Ascending aorta (tissue), 2 donors: Measurements from ENCODE around the gene XPO4. TPM values are rescaled to one million over a fixed set of nuclear protein-coding genes. Genes with fewer than 3 reads are reported as not detected.

Experiments
- DNase-seq, 2 donors: peaks; one replicate each; pipeline ENCODE4 v3.0.0-alpha.2; 2019; ENCODE audit warnings: low spot score in 2 of 2
- H3K27ac ChIP-seq, 2 donors: fragments of 200-600 bp; sonication (generic); one replicate each; pipeline ENCODE4 v1.5.1; 2016 to 2017; ENCODE audit warnings: mild to moderate bottlenecking in 1 of 2
- H3K27me3 ChIP-seq: fragments of 200-600 bp; sonication (generic); one replicate; pipeline ENCODE4 v1.5.1; 2017
- H3K36me3 ChIP-seq, 2 donors: fragments of 200-600 bp; sonication (generic); one replicate each; pipeline ENCODE4 v1.5.1; 2016
- H3K4me1 ChIP-seq, 2 donors: fragments of 200-600 bp; sonication (generic); one replicate each; pipeline ENCODE4 v1.5.1; 2016 to 2017; ENCODE audit warnings: mild to moderate bottlenecking in 1 of 2
- H3K4me3 ChIP-seq, 2 donors: fragments of 200-600 bp; sonication (generic); one replicate each; pipeline ENCODE4 v1.5.1; 2016 to 2017; ENCODE audit warnings: mild to moderate bottlenecking in 1 of 2
- H3K9me3 ChIP-seq, 2 donors: fragments of 200-600 bp; sonication (generic); one replicate each; pipeline ENCODE4 v1.5.1; 2016
- intact Hi-C: fragments of 100-400 bp; cut with DNase I; formaldehyde crosslinking; loops from one replicate; pipeline ENCODE4 v1.15.1; 2023
- total RNA-seq: library from RNA; depleted of rRNA; stranded (reverse); fragments of >200 nt; gene quantifications from one replicate; pipeline ENCODE4 v1.1.0, GENCODE V29; 2016
- TF ChIP-seq, protein P1 (sequence below), 3 experiments: fragments of 200-600 bp in 2 of 3; fragments of 450-650 bp in 1 of 3; sonication (generic) in 2 of 3; IDR thresholded peaks; one replicate each; pipeline ENCODE4 v1.5.1; 2016 to 2019; ENCODE audit warnings: antibody characterized with exemption in 3 of 3, mild to moderate bottlenecking in 1 of 3, moderate library complexity in 1 of 3

The XPO4 gene
- total RNA-seq, 1 donor from 2014 or later, result 5.1 TPM

DNA sequence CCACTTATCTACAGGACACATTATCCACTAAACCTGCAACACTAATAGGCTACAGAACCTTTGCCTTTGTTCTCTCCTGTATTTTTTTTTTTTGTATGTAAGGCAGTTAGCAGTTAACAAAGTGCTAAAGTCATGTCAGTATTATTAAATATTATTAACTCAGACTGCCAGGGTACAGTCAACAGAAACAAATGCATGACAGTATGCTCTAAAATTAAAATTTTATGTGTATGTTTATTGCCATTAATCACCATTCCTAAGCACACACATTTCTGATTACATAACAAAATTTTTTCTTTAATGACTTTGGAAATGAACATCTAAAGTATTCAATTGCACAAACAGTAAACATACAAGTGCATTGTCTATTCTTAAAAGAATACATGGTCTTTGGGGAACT is 41.7 kb downstream of the XPO4 start:
- DNase-seq, result no peak
- Histone ChIP-seq H3K27me3 (no peaks in the 10 kb centered on the region), H3K27ac (no peak overlapping the region), H3K36me3 (peaks cover 3 to 25% of the 10 kb centered on the region in 2 donors), H3K4me1 (no peaks in the 10 kb centered on the region), H3K9me3 (no peaks in the 10 kb centered on the region), H3K4me3 (no peak overlapping the region)
- intact Hi-C loops, result no loop called here
- TF ChIP-seq, protein P1, sequence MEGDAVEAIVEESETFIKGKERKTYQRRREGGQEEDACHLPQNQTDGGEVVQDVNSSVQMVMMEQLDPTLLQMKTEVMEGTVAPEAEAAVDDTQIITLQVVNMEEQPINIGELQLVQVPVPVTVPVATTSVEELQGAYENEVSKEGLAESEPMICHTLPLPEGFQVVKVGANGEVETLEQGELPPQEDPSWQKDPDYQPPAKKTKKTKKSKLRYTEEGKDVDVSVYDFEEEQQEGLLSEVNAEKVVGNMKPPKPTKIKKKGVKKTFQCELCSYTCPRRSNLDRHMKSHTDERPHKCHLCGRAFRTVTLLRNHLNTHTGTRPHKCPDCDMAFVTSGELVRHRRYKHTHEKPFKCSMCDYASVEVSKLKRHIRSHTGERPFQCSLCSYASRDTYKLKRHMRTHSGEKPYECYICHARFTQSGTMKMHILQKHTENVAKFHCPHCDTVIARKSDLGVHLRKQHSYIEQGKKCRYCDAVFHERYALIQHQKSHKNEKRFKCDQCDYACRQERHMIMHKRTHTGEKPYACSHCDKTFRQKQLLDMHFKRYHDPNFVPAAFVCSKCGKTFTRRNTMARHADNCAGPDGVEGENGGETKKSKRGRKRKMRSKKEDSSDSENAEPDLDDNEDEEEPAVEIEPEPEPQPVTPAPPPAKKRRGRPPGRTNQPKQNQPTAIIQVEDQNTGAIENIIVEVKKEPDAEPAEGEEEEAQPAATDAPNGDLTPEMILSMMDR (IDR thresholded peaks at IDR 0.05), result no peak

DNA sequence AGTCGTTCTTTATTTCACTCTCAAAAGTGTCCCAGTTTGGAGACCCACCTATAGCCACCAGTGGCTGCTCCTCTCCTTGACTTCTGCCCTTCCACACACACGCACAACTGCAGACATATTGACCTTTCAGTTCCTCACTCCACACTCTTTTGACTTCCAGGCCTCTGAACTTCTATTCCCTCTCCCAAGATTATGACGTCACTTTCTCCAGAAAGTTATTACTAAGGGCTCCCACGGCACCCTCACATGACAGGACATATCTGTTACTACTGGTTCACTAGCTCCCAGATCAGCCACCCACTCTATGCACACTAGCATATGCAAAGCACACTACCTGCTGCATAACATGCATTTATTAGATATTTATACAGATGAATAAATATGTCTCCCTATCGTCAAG is 45.9 kb downstream of the XPO4 start:
- Histone ChIP-seq H3K9me3 (no peaks in the 10 kb centered on the region), H3K36me3 (peaks cover 3 to 16% of the 10 kb centered on the region in 2 donors), H3K27me3 (no peaks in the 10 kb centered on the region), H3K4me3 (no peak overlapping the region), H3K4me1 (no peaks in the 10 kb centered on the region), H3K27ac (no peak overlapping the region)
- TF ChIP-seq, protein P1 (IDR thresholded peaks at IDR 0.05), result no peak
- DNase-seq, result no peak
- intact Hi-C loops, result no loop called here

DNA sequence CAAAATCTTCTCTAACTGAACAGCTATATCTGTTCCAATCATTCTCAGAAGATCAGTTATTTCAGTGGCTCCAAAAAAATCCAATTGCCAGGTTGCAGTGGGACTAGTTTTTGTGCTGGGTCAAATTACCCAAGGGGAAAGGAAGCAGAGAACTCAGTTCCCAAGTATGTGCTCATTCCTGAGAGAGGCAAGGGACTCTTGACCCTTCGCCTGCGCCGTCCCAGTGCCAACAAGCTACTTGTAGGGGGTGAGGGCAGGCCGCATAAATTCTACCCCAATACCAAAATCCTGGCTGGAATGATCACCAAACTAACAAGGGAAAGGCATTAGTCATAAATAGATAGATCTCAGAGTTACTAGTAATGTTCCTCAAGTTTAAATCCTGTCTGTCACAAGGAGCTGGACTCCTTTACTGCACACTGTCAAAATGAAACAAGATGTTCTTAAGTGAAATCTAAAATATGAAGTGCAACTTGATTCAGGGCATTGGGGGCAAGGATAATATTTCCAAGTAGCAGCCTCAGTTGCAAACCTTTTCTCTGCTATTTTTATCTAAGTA is 50.6 kb downstream of the XPO4 start:
- H3K27ac ChIP-seq, result no peak overlapping the region
- H3K9me3 ChIP-seq, result no peaks in the 10 kb centered on the region
- intact Hi-C loops, result no loop called here
- H3K36me3 ChIP-seq, result peaks cover 0 to 5% of the 10 kb centered on the region in 2 donors
- TF ChIP-seq, protein P1 (IDR thresholded peaks at IDR 0.05), result no peak
- H3K27me3 ChIP-seq, result no peaks in the 10 kb centered on the region
- H3K4me3 ChIP-seq, result no peak overlapping the region
- no peaks in the 10 kb centered on the region for H3K4me1 ChIP-seq
- DNase-seq, result no peak

DNA sequence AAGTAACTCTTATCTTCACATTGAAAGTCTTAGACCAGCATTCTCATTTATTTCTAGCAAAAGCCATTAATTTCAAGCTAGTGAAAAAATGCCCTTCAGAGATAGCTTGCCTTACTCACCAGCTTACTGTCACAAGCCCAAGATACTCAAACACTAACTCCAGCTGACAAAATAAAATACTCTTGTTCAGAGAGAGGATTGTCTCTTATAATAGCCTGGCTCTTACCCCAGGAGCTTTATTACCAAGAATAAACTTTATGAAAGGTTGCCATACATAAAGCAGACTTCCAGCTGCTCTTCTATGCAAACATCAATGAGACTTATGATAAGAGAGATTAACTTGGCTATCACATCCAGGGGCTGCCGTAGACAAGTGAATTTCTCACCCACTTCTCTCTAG is 53.6 kb downstream of the XPO4 start:
- TF ChIP-seq, protein P1 (IDR thresholded peaks at IDR 0.05), result no peak
- intact Hi-C loops, result no loop called here
- Histone ChIP-seq H3K4me1 (no peaks in the 10 kb centered on the region), H3K27me3 (no peaks in the 10 kb centered on the region), H3K36me3 (peaks cover 0 to 5% of the 10 kb centered on the region in 2 donors), H3K4me3 (no peak overlapping the region), H3K9me3 (no peaks in the 10 kb centered on the region), H3K27ac (no peak overlapping the region)
- DNase-seq, result no peak

DNA sequence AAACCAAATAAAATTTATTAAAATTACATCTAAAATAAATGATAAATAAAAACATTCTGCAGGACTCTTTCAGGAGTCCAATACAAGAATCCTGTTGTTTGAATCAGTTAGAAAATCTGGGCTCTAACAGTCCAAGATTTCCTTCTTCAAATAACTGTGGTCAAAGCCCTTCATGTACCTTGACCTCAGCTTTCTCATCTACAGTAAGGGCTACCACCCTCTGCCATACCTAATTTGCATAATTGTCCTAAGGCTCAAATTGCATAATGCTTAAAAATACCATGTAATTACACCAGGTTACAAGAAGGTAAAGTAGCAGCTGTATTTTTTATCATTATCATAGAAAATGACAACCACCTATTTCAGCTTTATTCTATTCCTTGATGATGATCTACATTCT is 54.3 kb downstream of the XPO4 start:
- Histone ChIP-seq H3K36me3 (peaks cover 0 to 5% of the 10 kb centered on the region in 2 donors), H3K27me3 (no peaks in the 10 kb centered on the region), H3K27ac (no peak overlapping the region), H3K4me3 (no peak overlapping the region), H3K9me3 (no peaks in the 10 kb centered on the region), H3K4me1 (no peaks in the 10 kb centered on the region)
- TF ChIP-seq, protein P1 (IDR thresholded peaks at IDR 0.05), result no peak
- intact Hi-C loops, result no loop called here
- no peak for DNase-seq

DNA sequence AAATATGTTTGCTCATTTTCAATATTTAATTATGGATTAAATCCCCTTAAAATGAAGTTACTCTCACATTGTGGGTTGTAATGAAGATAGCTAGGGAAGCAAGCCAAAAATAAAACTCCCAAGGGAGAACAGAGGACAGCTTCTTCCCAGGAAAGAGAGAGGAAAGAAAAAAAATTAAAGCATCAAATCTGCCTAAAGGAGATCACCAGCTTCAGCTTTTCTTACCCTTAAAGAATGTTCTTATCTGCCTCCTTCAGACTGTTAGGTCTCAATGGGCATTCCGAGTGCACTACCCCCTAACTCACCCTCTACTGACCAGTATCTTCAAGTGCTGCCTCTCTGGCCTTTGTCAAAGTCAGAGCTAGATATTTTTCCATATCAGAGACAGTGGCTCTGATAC is 55.2 kb downstream of the XPO4 start:
- intact Hi-C loops, result no loop called here
- Histone ChIP-seq H3K27ac (no peak overlapping the region), H3K9me3 (no peaks in the 10 kb centered on the region), H3K4me1 (no peaks in the 10 kb centered on the region), H3K27me3 (no peaks in the 10 kb centered on the region), H3K4me3 (no peak overlapping the region), H3K36me3 (peaks cover 4 to 9% of the 10 kb centered on the region in 2 donors)
- TF ChIP-seq, protein P1 (IDR thresholded peaks at IDR 0.05), result no peak
- no peak for DNase-seq
